ENCODE data around the gene HMGCS2.

Gene HMGCS2

GRCh38 chr1:119778886-119779560 lies 10.3 kb upstream of the HMGCS2 start:
- no CpG with 5 or more reads among the region's 13 CpGs for WGBS (ENCODE audit: insufficient coverage, insufficient read length)
- no peaks in the 10 kb centered on the region for H3K36me3 ChIP-seq (ENCODE audit: control insufficient read depth, insufficient read depth, low read length)
- no peak for DNase-seq (ENCODE audit: low read depth, low spot score)
- H3K27ac ChIP-seq (ENCODE audit: low read length) = no peak overlapping the region
- no peaks in the 10 kb centered on the region for H3K4me1 ChIP-seq (ENCODE audit: control insufficient read depth, insufficient read depth, low read length)
- H3K4me3 ChIP-seq (ENCODE audit: low read length) = no peak overlapping the region
- H3K27me3 ChIP-seq (ENCODE audit: control insufficient read depth, insufficient read depth, low read length) = no peaks in the 10 kb centered on the region
- no peaks in the 10 kb centered on the region for H3K9me3 ChIP-seq (ENCODE audit: control insufficient read depth, insufficient read depth, low read length)

DNA sequence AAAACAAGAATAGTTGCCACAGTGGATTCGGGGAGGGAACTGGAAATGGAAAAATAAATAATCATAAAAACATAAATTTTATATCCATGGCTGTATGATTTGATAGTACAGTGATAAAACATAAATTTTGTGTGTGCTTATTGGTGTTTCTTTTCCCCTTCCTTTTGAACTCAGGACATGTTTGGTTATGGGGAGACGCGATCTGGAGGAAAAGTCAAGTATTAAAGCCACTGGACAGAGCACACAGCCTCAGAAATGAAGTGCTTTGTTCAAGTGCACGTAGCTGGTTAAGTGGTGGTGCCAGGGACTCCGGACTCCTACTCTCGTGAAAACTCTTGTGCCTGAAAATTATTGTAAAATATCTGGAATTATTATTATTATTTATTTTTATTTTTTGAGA lies 9.7 kb upstream of the HMGCS2 start:
- H3K27ac ChIP-seq (ENCODE audit: low read length) = no peak overlapping the region
- no peaks in the 10 kb centered on the region for H3K27me3 ChIP-seq (ENCODE audit: control insufficient read depth, insufficient read depth, low read length)
- no CpG with 5 or more reads among the region's 6 CpGs for WGBS (ENCODE audit: insufficient coverage, insufficient read length)
- no peaks in the 10 kb centered on the region for H3K36me3 ChIP-seq (ENCODE audit: control insufficient read depth, insufficient read depth, low read length)
- no peak overlapping the region for H3K4me3 ChIP-seq (ENCODE audit: low read length)
- 0 out of 2 replicates have a peak, but pooled peaks cover 2% of the 10 kb centered on the region for H3K4me1 ChIP-seq (ENCODE audit: control insufficient read depth, insufficient read depth, low read length)
- no peaks in the 10 kb centered on the region for H3K9me3 ChIP-seq (ENCODE audit: control insufficient read depth, insufficient read depth, low read length)
- no peak for DNase-seq (ENCODE audit: low read depth, low spot score)

GRCh38 chr1:119774746-119775490 lies 6.2 kb upstream of the HMGCS2 start:
- Histone ChIP-seq H3K4me1 (ENCODE audit: control insufficient read depth, insufficient read depth, low read length) (0 out of 2 replicates have a peak, but pooled peaks cover 2% of the 10 kb centered on the region), H3K36me3 (ENCODE audit: control insufficient read depth, insufficient read depth, low read length) (no peaks in the 10 kb centered on the region), H3K4me3 (ENCODE audit: low read length) (no peak overlapping the region), H3K27ac (ENCODE audit: low read length) (no peak overlapping the region), H3K9me3 (ENCODE audit: control insufficient read depth, insufficient read depth, low read length) (no peaks in the 10 kb centered on the region), H3K27me3 (ENCODE audit: control insufficient read depth, insufficient read depth, low read length) (no peaks in the 10 kb centered on the region)
- DNase-seq (ENCODE audit: low read depth, low spot score) = no peak
- WGBS (ENCODE audit: insufficient coverage, insufficient read length) = no CpG with 5 or more reads among the region's 7 CpGs

GRCh38 chr1:119773711-119774241 lies 5.1 kb upstream of the HMGCS2 start:
- no CpG with 5 or more reads among the region's 3 CpGs for WGBS (ENCODE audit: insufficient coverage, insufficient read length)

GRCh38 chr1:119772298-119772697 lies 3.6 kb upstream of the HMGCS2 start:
- Histone ChIP-seq H3K27me3 (ENCODE audit: control insufficient read depth, insufficient read depth, low read length) (no peaks in the 10 kb centered on the region), H3K36me3 (ENCODE audit: control insufficient read depth, insufficient read depth, low read length) (no peaks in the 10 kb centered on the region), H3K27ac (ENCODE audit: low read length) (no peak overlapping the region), H3K9me3 (ENCODE audit: control insufficient read depth, insufficient read depth, low read length) (no peaks in the 10 kb centered on the region), H3K4me3 (ENCODE audit: low read length) (no peak overlapping the region), H3K4me1 (ENCODE audit: control insufficient read depth, insufficient read depth, low read length) (0 out of 2 replicates have a peak, but pooled peaks cover 2% of the 10 kb centered on the region)
- DNase-seq (ENCODE audit: low read depth, low spot score) = no peak
- WGBS (ENCODE audit: insufficient coverage, insufficient read length) = no CpG with 5 or more reads among the region's 2 CpGs

More at GRCh38 chr1:119773711-119774241, 5.1 kb upstream of the HMGCS2 start:
- no peak overlapping the region for H3K4me3 ChIP-seq (ENCODE audit: low read length)
- H3K4me1 ChIP-seq (ENCODE audit: control insufficient read depth, insufficient read depth, low read length) = 0 out of 2 replicates have a peak, but pooled peaks cover 2% of the 10 kb centered on the region
- H3K27me3 ChIP-seq (ENCODE audit: control insufficient read depth, insufficient read depth, low read length) = no peaks in the 10 kb centered on the region
- H3K36me3 ChIP-seq (ENCODE audit: control insufficient read depth, insufficient read depth, low read length) = no peaks in the 10 kb centered on the region
- no peak overlapping the region for H3K27ac ChIP-seq (ENCODE audit: low read length)
- H3K9me3 ChIP-seq (ENCODE audit: control insufficient read depth, insufficient read depth, low read length) = no peaks in the 10 kb centered on the region
- no peak for DNase-seq (ENCODE audit: low read depth, low spot score)

DNA sequence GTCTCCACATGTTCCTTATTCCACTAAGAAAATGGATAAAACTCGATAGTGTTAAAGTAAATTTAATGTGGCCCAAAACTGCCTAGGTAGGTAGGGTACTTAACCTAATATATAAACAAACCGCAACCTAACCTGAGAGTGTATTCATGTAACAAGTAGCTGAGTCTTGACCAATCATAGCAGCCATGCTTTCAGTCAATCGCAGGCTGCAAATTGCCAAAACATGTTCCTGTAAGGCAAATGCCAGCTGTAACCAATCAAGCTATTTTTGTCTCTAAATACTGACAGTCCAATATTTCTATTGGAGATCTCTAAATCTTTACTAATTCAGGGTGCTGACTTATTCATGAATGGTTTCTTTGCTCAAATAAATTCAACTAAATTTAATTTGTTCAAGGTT lies 3.1 kb upstream of the HMGCS2 start:
- DNase-seq (ENCODE audit: low read depth, low spot score) = no peak
- Histone ChIP-seq H3K4me3 (ENCODE audit: low read length) (no peak overlapping the region), H3K27ac (ENCODE audit: low read length) (no peak overlapping the region), H3K9me3 (ENCODE audit: control insufficient read depth, insufficient read depth, low read length) (no peaks in the 10 kb centered on the region), H3K36me3 (ENCODE audit: control insufficient read depth, insufficient read depth, low read length) (no peaks in the 10 kb centered on the region), H3K4me1 (ENCODE audit: control insufficient read depth, insufficient read depth, low read length) (0 out of 2 replicates have a peak, but pooled peaks cover 2% of the 10 kb centered on the region), H3K27me3 (ENCODE audit: control insufficient read depth, insufficient read depth, low read length) (no peaks in the 10 kb centered on the region)
- no CpG with 5 or more reads among the region's 3 CpGs for WGBS (ENCODE audit: insufficient coverage, insufficient read length)

GRCh38 chr1:119771016-119771415 lies 2.3 kb upstream of the HMGCS2 start:
- Histone ChIP-seq H3K4me3 (ENCODE audit: low read length) (no peak overlapping the region), H3K36me3 (ENCODE audit: control insufficient read depth, insufficient read depth, low read length) (no peaks in the 10 kb centered on the region), H3K9me3 (ENCODE audit: control insufficient read depth, insufficient read depth, low read length) (no peaks in the 10 kb centered on the region), H3K4me1 (ENCODE audit: control insufficient read depth, insufficient read depth, low read length) (0 out of 2 replicates have a peak, but pooled peaks cover 2% of the 10 kb centered on the region), H3K27ac (ENCODE audit: low read length) (no peak overlapping the region), H3K27me3 (ENCODE audit: control insufficient read depth, insufficient read depth, low read length) (no peaks in the 10 kb centered on the region)
- no peak for DNase-seq (ENCODE audit: low read depth, low spot score)
- WGBS (ENCODE audit: insufficient coverage, insufficient read length) = no CpG with 5 or more reads among the region's 2 CpGs

DNA sequence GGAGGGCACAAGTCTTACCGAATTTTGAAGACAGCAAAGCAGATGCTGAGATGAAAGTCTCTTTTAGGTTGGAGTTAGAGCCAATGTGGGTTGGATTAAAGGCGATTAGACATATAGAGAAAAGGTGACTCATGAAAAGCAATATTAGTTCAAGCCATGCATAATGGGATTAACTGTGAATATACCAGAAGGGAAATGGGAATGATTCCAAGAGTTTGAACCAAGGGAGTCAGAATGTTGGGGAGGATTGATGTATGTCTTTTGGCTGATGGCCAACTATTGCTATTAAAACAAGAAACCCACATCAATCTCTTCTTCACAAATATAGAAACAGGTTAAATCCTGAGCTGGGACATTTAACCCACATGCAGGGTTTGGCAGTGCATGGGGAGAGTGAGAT lies 1.2 kb downstream of the HMGCS2 start:
- no CpG with 5 or more reads among the region's 2 CpGs for WGBS (ENCODE audit: insufficient coverage, insufficient read length)
- no peaks in the 10 kb centered on the region for H3K27me3 ChIP-seq (ENCODE audit: control insufficient read depth, insufficient read depth, low read length)
- H3K4me1 ChIP-seq (ENCODE audit: control insufficient read depth, insufficient read depth, low read length) = no peaks in the 10 kb centered on the region
- no peaks in the 10 kb centered on the region for H3K9me3 ChIP-seq (ENCODE audit: control insufficient read depth, insufficient read depth, low read length)
- no peak overlapping the region for H3K4me3 ChIP-seq (ENCODE audit: low read length)
- DNase-seq (ENCODE audit: low read depth, low spot score) = no peak
- H3K27ac ChIP-seq (ENCODE audit: low read length) = no peak overlapping the region
- no peaks in the 10 kb centered on the region for H3K36me3 ChIP-seq (ENCODE audit: control insufficient read depth, insufficient read depth, low read length)

- no CpG with 5 or more reads among the region's 4 CpGs for WGBS (ENCODE audit: insufficient coverage, insufficient read length)
- Histone ChIP-seq H3K36me3 (ENCODE audit: control insufficient read depth, insufficient read depth, low read length) (no peaks in the 10 kb centered on the region), H3K27ac (ENCODE audit: low read length) (no peak overlapping the region), H3K4me3 (ENCODE audit: low read length) (no peak overlapping the region), H3K9me3 (ENCODE audit: control insufficient read depth, insufficient read depth, low read length) (no peaks in the 10 kb centered on the region), H3K27me3 (ENCODE audit: control insufficient read depth, insufficient read depth, low read length) (no peaks in the 10 kb centered on the region), H3K4me1 (ENCODE audit: control insufficient read depth, insufficient read depth, low read length) (no peaks in the 10 kb centered on the region)
- no peak for DNase-seq (ENCODE audit: low read depth, low spot score)
Observed at GRCh38 chr1:119766374-119766794, 2.3 kb downstream of the HMGCS2 start.

GRCh38 chr1:119764220-119764619 lies 4.5 kb downstream of the HMGCS2 start:
- Histone ChIP-seq H3K4me3 (ENCODE audit: low read length) (no peak overlapping the region), H3K9me3 (ENCODE audit: control insufficient read depth, insufficient read depth, low read length) (no peaks in the 10 kb centered on the region), H3K4me1 (ENCODE audit: control insufficient read depth, insufficient read depth, low read length) (no peaks in the 10 kb centered on the region), H3K27me3 (ENCODE audit: control insufficient read depth, insufficient read depth, low read length) (no peaks in the 10 kb centered on the region), H3K27ac (ENCODE audit: low read length) (no peak overlapping the region), H3K36me3 (ENCODE audit: control insufficient read depth, insufficient read depth, low read length) (no peaks in the 10 kb centered on the region)
- WGBS (ENCODE audit: insufficient coverage, insufficient read length) = no CpG with 5 or more reads among the region's 6 CpGs
- no peak for DNase-seq (ENCODE audit: low read depth, low spot score)

All from iPS DF 6.9 (cell line).